ENCODE measurements around the gene CLTCL1.

- no peak for TF ChIP-seq CHD2 (IDR thresholded peaks at IDR 0.05; ENCODE audit: low read depth, low read length)
- TF ChIP-seq JUNB (CRISPR knock-in tag; conservative IDR thresholded peaks at IDR 0.05), result no peak
- peak; percentile 68; the same call in 1 of the 2 replicates for TF ChIP-seq FOXP1 (CRISPR knock-in tag; IDR thresholded peaks at IDR 0.05)
- TF ChIP-seq FOXK2 (conservative IDR thresholded peaks at IDR 0.05 in 1 of 2, IDR thresholded peaks at IDR 0.05 in 1 of 2; ENCODE audit: low read depth in 2 of 2), result no peak
- no peak for TF ChIP-seq LARP7 (IDR thresholded peaks at IDR 0.05)
- TF ChIP-seq CTCF (IDR thresholded peaks at IDR 0.05 in 2 of 3, conservative IDR thresholded peaks at IDR 0.05 in 1 of 3; ENCODE audit: insufficient read depth in 2 of 3, low read depth in 1 of 3, low read length in 3 of 3), result no peak
- TF ChIP-seq SIN3A (IDR thresholded peaks at IDR 0.05; ENCODE audit: borderline replicate concordance in 2 of 2, control insufficient read depth in 1 of 2, low read depth in 2 of 2, low read length in 2 of 2), result no peak
- no peak; the same call in 1 of the 2 replicates for TF ChIP-seq ZNF224 (CRISPR knock-in tag; IDR thresholded peaks at IDR 0.05)
- TF ChIP-seq CBX8 (IDR thresholded peaks at IDR 0.05; ENCODE audit: borderline replicate concordance, extremely low read depth, low read depth, low read length, poor library complexity, severe bottlenecking), result no peak
- no peak for TF ChIP-seq SMC3 (conservative IDR thresholded peaks at IDR 0.05; ENCODE audit: insufficient read depth, low read depth, low read length)
- TF ChIP-seq SP1 (CRISPR knock-in tag; IDR thresholded peaks at IDR 0.05), result no peak
- TF ChIP-seq SETDB1 (IDR thresholded peaks at IDR 0.05; ENCODE audit: low read length), result no peak
Observed at GRCh38 chr22:19336133-19337075, 44.9 kb upstream of the CLTCL1 start.
